ENCODE results near the gene OR8G1. TPM values are rescaled to one million over a fixed set of nuclear protein-coding genes. Genes with fewer than 3 reads are reported as not detected.

Gene OR8G1, protein sequence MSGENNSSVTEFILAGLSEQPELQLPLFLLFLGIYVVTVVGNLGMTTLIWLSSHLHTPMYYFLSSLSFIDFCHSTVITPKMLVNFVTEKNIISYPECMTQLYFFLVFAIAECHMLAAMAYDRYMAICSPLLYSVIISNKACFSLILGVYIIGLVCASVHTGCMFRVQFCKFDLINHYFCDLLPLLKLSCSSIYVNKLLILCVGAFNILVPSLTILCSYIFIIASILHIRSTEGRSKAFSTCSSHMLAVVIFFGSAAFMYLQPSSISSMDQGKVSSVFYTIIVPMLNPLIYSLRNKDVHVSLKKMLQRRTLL
- not detected for total RNA-seq

DNA sequence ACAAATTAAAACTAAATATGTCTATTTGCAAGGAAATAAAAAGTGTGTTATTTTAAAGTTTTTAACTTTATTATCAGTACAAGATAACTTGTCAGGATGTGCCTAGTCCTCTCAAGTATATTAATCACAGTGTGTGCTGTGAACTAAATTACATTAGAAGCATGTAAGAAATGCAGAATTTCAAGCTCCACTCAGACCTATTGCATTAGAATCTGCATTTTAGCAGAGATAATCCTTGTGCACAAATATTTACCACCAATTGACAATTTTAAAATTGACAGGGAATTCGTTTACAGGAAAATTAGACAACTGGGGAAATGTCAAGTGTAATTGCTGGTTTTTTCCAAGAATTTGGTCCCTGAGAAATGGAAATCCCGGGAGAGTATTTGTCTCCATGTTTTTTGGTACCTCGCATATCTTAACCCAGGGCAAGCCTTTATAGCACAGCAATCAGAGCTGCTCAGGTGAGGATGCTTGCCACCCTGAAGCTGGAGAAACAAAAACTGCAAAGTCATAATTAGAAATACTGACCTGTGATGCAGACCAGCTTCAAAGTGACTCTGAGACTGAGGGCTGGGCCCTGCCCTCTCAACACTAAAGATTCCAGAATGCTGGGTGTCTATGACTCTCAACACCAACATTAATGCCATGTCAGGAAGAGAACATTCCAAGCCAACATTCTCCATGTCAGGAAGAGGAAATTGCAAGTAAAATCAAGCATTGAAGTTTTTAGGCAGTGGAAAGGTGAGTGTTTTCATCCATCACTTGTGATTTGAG lies at the start of gene OR8G1:
Gene OR8G1 (plus strand): TSS at position 475 of the 777 bp plus-strand sequence. CDS start 8,581 bp downstream, outside the sequence.

GRCh38 chr11:124256076-124256475 lies 15.2 kb downstream of the OR8G1 start, which contains the start of gene OR8G5:
TSS of gene OR8G5 (plus strand) at chr11:124256376. CDS start at chr11:124264932, 8,556 bp downstream.

Other genes starting within 250 kb of the OR8G1 start
- not detected for gene OR10G6, start 245.9 kb upstream of the OR8G1 start, total RNA-seq
- not detected for gene OR10G4, start 228.1 kb upstream of the OR8G1 start, total RNA-seq
- not detected for gene OR10G9, start 218.1 kb upstream of the OR8G1 start, total RNA-seq
- not detected for gene OR10G8, start 214.3 kb upstream of the OR8G1 start, total RNA-seq
- not detected for gene OR10G7, start 199.8 kb upstream of the OR8G1 start, total RNA-seq
- gene VWA5A, start 125.6 kb upstream of the OR8G1 start, total RNA-seq, result 1 to 10 TPM; 6.5 to 6.8 TPM
- gene OR10D3, start 57.8 kb upstream of the OR8G1 start, total RNA-seq, result not detected
- gene OR8G5, start 15.3 kb downstream of the OR8G1 start, total RNA-seq, result not detected
- not detected for gene OR8D1, start 72.9 kb downstream of the OR8G1 start, total RNA-seq
- gene OR8D2, start 79.1 kb downstream of the OR8G1 start, total RNA-seq, result not detected
- not detected for gene OR8B2, start 143.4 kb downstream of the OR8G1 start, total RNA-seq
- not detected for gene OR8B3, start 157.9 kb downstream of the OR8G1 start, total RNA-seq
- not detected for gene OR8B4, start 183.8 kb downstream of the OR8G1 start, total RNA-seq
- not detected for gene OR8B8, start 204.6 kb downstream of the OR8G1 start, total RNA-seq

All from activated naive CD4-positive, alpha-beta T cell treated with anti-CD3 and anti-CD28 coated beads, Interleukin-2, amount 10 ng/mL, durations not matched to agents 5 hours and 36 hours (primary cell).